HepG2 (cell line): ENCODE data around the gene LMF2. TPM values are rescaled to one million over a fixed set of nuclear protein-coding genes. Genes with fewer than 3 reads are reported as not detected.

ENCODE experiments used
- CC2D1A ChIP-seq: sonication (generic); formaldehyde crosslinking; IDR thresholded peaks from 2 replicates; pipeline ENCODE4 v1.8.1; 2023; ENCODE audit warnings: mild to moderate bottlenecking, missing genetic modification reagents
- ETV5 ChIP-seq: IDR thresholded peaks from 2 replicates; pipeline ENCODE4 v1.6.1; 2018; ENCODE audit warnings: missing biosample characterization, missing genetic modification reagents, inconsistent platforms, borderline replicate concordance
- GFI1 ChIP-seq: sonication (generic); formaldehyde crosslinking; IDR thresholded peaks from 2 replicates; pipeline ENCODE4 v1.5.0; 2020; ENCODE audit warnings: missing genetic modification reagents, mild to moderate bottlenecking, borderline replicate concordance
- IRF9 ChIP-seq: sonication (generic); formaldehyde crosslinking; IDR thresholded peaks from 2 replicates; pipeline ENCODE4 v1.8.0; 2022; ENCODE audit warnings: missing genetic modification reagents, mild to moderate bottlenecking, borderline replicate concordance
- KAT2B ChIP-seq: fragments of 150-350 bp; IDR thresholded peaks from 2 replicates; pipeline ENCODE4 v1.6.1; 2014; ENCODE audit warnings: low read depth, low read length, borderline replicate concordance
- MYC ChIP-seq: sonication (generic); formaldehyde crosslinking; IDR thresholded peaks from 2 replicates; pipeline ENCODE4 v1.9.0; 2021; ENCODE audit warnings: missing genetic modification reagents, borderline replicate concordance
- NR2C2 ChIP-seq: sonication (generic); formaldehyde crosslinking; IDR thresholded peaks from 2 replicates; pipeline ENCODE4 v1.4.0; 2020; ENCODE audit warnings: missing genetic modification reagents, mild to moderate bottlenecking, moderate library complexity, borderline replicate concordance
- POLR2G ChIP-seq: fragments of 200-400 bp; formaldehyde crosslinking; IDR thresholded peaks from 2 replicates; pipeline ENCODE4 v1.6.1; 2018; ENCODE audit warnings: mild to moderate bottlenecking, low read depth, low read length, moderate library complexity
- RARG ChIP-seq: sonication (generic); formaldehyde crosslinking; IDR thresholded peaks from 2 replicates; pipeline ENCODE4 v1.4.0; 2020; ENCODE audit warnings: low read depth, mild to moderate bottlenecking, missing genetic modification reagents
- RELA ChIP-seq: sonication (generic); formaldehyde crosslinking; IDR thresholded peaks from 2 replicates; pipeline ENCODE4 v1.4.0; 2020; ENCODE audit warnings: missing genetic modification reagents
- ZBED4 ChIP-seq: sonication (generic); formaldehyde crosslinking; IDR thresholded peaks from 2 replicates; pipeline ENCODE4 v1.4.0; 2020; ENCODE audit warnings: missing genetic modification reagents, borderline replicate concordance
- ZBTB46 ChIP-seq: sonication (generic); formaldehyde crosslinking; IDR thresholded peaks from 2 replicates; pipeline ENCODE4 v1.4.0; 2020; ENCODE audit warnings: mild to moderate bottlenecking, missing genetic modification reagents, borderline replicate concordance
- ZGPAT ChIP-seq: IDR thresholded peaks from 2 replicates; pipeline ENCODE4 v1.6.1; 2016; ENCODE audit warnings: mild to moderate bottlenecking
- ZNF281 ChIP-seq: sonication (generic); formaldehyde crosslinking; IDR thresholded peaks from 2 replicates; pipeline ENCODE4 v1.4.0; 2020; ENCODE audit warnings: missing genetic modification reagents, borderline replicate concordance
- ZNF678 ChIP-seq: sonication (generic); formaldehyde crosslinking; IDR thresholded peaks from 2 replicates; pipeline ENCODE4 v1.4.0; 2020; ENCODE audit warnings: mild to moderate bottlenecking, missing genetic modification reagents
- ZNF766 ChIP-seq: sonication (generic); formaldehyde crosslinking; IDR thresholded peaks from 2 replicates; pipeline ENCODE4 v1.5.0; 2020; ENCODE audit warnings: missing genetic modification reagents, borderline replicate concordance
- polyA plus RNA-seq, 8 experiments: library from polyadenylated mRNA; depleted of rRNA in 3 of 8; stranded (reverse) in 7 of 8; unstranded in 1 of 8; fragments of >200 nt; fragmentation: Illumina TruSeq in 4 of 8; extraction: Trizol in 4 of 8; gene quantifications; 2 replicates each; pipeline versions ENCODE4 v1.2.1 to v1.2.3, GENCODE V29; 2011 to 2016; ENCODE audit warnings: low read depth in 4 of 8, missing spikeins in 1 of 8, mixed read lengths in 1 of 8; ENCODE audit not compliant: insufficient read depth in 1 of 8
- total RNA-seq, 5 experiments: library from RNA; depleted of rRNA; stranded (reverse); fragments of >200 nt; fragmentation: Illumina TruSeq; extraction: Trizol; gene quantifications; 2 replicates each; pipeline ENCODE4 v1.2.3, GENCODE V29; 2016; ENCODE audit warnings: low read depth in 1 of 5

LMF2 gene
- total and polyA plus RNA-seq, 2 of the 13 experiments (the other 11 are each of a cell fraction or from before 2014, with no cell fraction given), result 23.3 to 30.6 TPM

- peak; percentile 90; the same call in 1 of the 2 replicates for TF ChIP-seq ZBED4 (CRISPR knock-in tag)
- TF ChIP-seq IRF9 (CRISPR knock-in tag), result peak; percentile 48; the same call in 1 of the 2 replicates
- TF ChIP-seq NR2C2, result 0 out of 2 replicates have a peak, but pooled peaks have one; percentile 15
- no peak for TF ChIP-seq ZNF678 (CRISPR knock-in tag)
- TF ChIP-seq ZGPAT (CRISPR knock-in tag), result peak; percentile 51; the same call in 1 of the 2 replicates
- TF ChIP-seq POLR2G, result peak; percentile 79
- TF ChIP-seq KAT2B, result no peak
- TF ChIP-seq RELA (CRISPR knock-in tag), result no peak
- TF ChIP-seq ZNF766 (CRISPR knock-in tag), result no peak
- no peak for TF ChIP-seq ZBTB46 (CRISPR knock-in tag)
- no peak for TF ChIP-seq ZNF281 (CRISPR knock-in tag)
- no peak for TF ChIP-seq RARG (CRISPR knock-in tag)
- TF ChIP-seq MYC (CRISPR knock-in tag), result no peak; the same call in 1 of the 2 replicates
- 0 out of 2 replicates have a peak, but pooled peaks have one; percentile 8 for TF ChIP-seq ETV5 (CRISPR knock-in tag)
- TF ChIP-seq GFI1 (CRISPR knock-in tag), result no peak
- no peak for TF ChIP-seq CC2D1A (CRISPR knock-in tag)
Measured at GRCh38 chr22:50474710-50475651, 32.5 kb downstream of the LMF2 start, which contains the start of gene SBF1 (continued).
